GM12873 (cell line): ENCODE data around the gene SLC35F5.

Experiments used
- CTCF ChIP-seq: IDR thresholded peaks from 2 replicates; pipeline ENCODE4 v1.5.1; 2012; ENCODE audit warnings: low read depth, mild to moderate bottlenecking, moderate library complexity, low read length, control low read depth; ENCODE audit not compliant: insufficient read depth; ENCODE audit errors: missing control alignments

Gene SLC35F5

GRCh38 chr2:113784823-113785744 is 28.6 kb upstream of the SLC35F5 start:
- TF ChIP-seq CTCF, result no peak

- no peak for TF ChIP-seq CTCF
Measured at GRCh38 chr2:113780472-113780871, 24.0 kb upstream of the SLC35F5 start.

DNA sequence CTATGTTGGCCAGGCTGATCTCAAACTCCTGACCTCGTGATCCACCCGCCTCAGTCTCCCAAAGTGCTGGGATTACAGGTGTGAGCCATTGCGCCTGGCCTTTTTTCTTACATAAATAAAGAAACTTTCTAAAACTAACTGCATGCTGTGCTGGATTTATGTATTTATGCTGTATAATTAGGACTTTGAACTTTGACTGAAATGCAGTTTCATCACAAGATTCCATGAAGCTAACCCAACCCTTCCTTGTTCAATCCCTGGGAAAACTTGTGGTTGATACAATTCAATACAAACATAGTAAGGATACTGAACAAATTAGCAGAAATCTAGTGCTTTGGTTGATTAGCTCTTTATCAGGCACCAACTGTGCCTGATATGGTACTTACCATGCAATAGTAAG is 20.9 kb upstream of the SLC35F5 start:
- no peak for TF ChIP-seq CTCF

DNA sequence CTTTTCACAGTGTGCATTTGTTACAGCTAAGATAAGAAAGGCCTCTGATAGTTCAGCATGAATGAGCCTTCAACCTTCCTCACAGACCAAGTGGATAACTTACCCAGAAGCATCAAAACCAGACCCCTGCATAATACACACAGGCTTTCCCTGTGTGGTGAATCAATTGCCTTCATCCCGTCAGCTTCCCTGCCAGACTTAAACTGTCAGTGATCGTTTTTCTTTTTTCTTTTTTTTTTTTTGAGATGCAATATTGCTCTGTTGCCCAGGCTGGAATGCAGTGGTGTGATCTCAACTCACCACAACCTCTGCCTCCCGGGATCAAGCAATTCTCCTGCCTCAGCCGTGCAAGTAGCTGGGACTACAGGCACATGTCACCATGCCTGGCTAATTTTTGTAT is 20.5 kb upstream of the SLC35F5 start:
- no peak for TF ChIP-seq CTCF

- TF ChIP-seq CTCF, result no peak
Measured at GRCh38 chr2:113770929-113771328, 14.5 kb upstream of the SLC35F5 start.

DNA sequence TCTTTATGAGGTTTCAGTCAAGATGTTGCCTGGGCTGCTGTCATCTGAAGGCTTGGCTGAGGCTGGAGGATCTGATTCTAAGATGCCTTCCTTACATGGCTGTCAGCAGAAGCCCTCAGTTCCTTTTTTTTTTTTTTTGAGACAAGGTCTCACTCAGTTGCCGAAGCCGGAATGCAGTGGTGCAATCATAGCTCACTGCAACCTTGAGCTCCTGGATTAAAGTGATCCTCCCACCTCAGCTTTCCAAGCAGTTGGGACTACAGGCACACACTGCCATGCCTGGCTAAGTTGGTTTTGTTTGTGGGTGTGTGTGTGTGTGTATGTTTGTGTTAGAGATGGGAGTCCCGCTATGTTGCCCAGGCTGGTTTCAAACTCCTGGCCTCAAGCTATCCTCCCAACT is 13.1 kb upstream of the SLC35F5 start:
- no peak for TF ChIP-seq CTCF

GRCh38 chr2:113768770-113769169 is 12.3 kb upstream of the SLC35F5 start:
- no peak for TF ChIP-seq CTCF
